H1 (cell line): ENCODE results near the gene EIPR1. TPM values are rescaled to one million over a fixed set of nuclear protein-coding genes. Genes with fewer than 3 reads are reported as not detected.

Experiments used
- CTCF ChIA-PET: fragments of 300-600 bp; sonication (Branson Sonifier 250); formaldehyde crosslinking; loops from one replicate; lab custom pipeline; 2021; ENCODE audit not compliant: partially characterized antibody; lab: Charles Lee
- POLR2A ChIA-PET: fragments of 300-600 bp; sonication (Branson Sonifier 250); formaldehyde crosslinking; loops from one replicate; lab custom pipeline; 2021; ENCODE audit warnings: inconsistent platforms; ENCODE audit not compliant: partially characterized antibody; lab: Charles Lee
- DNase-seq, 2 experiments: peaks; one replicate each; pipeline versions ENCODE4 v3.0.0 to v3.0.0-alpha.2; 2010 to 2022; ENCODE audit warnings: low spot score in 2 of 2, low read depth in 1 of 2, mixed read lengths in 1 of 2
- FAIRE-seq: peaks from 2 replicates; lab custom pipeline; 2011; peaks lifted over from hg19 to GRCh38; lab: Jason Lieb, UNC
- H2AFZ ChIP-seq: 2 replicates; pipeline ENCODE4 v1.8.1; 2012; ENCODE audit warnings: low read length, inconsistent platforms
- H2AK5ac ChIP-seq: 2 replicates; pipeline ENCODE4 v1.6.1; 2013; ENCODE audit warnings: low read depth, low read length
- H2BK120ac ChIP-seq: replicated peaks from 2 replicates; pipeline ENCODE3; 2013; ENCODE audit warnings: low read depth, low read length, inconsistent platforms
- H2BK12ac ChIP-seq: 2 replicates; pipeline ENCODE4 v1.6.1; 2013; ENCODE audit warnings: low read depth, low read length
- H2BK15ac ChIP-seq: 2 replicates; pipeline ENCODE4 v1.6.1; 2013; ENCODE audit warnings: low read length
- H2BK20ac ChIP-seq: 2 replicates; pipeline ENCODE4 v1.6.1; 2013; ENCODE audit warnings: low read length
- H2BK5ac ChIP-seq: 2 replicates; pipeline ENCODE4 v1.6.1; 2013; ENCODE audit warnings: low read depth, low read length
- H3K14ac ChIP-seq: 2 replicates; pipeline ENCODE4 v1.6.1; 2013; ENCODE audit warnings: inconsistent platforms; ENCODE audit not compliant: insufficient read length
- H3K18ac ChIP-seq: 2 replicates; pipeline ENCODE4 v1.6.1; 2013; ENCODE audit warnings: low read length; ENCODE audit errors: extremely low read depth
- H3K23ac ChIP-seq: 2 replicates; pipeline ENCODE4 v1.6.1; 2013; ENCODE audit warnings: inconsistent platforms; ENCODE audit not compliant: insufficient read length
- H3K23me2 ChIP-seq: 2 replicates; pipeline ENCODE4 v1.6.1; 2013; ENCODE audit warnings: low read depth, low read length
- H3K27ac ChIP-seq: 2 replicates; pipeline ENCODE4 v1.6.1; 2011; ENCODE audit warnings: low read depth, low read length, inconsistent platforms
- H3K27me3 ChIP-seq, 4 experiments: replicated peaks in 1 of 4; 1 replicate in 1 of 4; 2 replicates in 3 of 4; pipeline versions ENCODE4 v1.6.1 to v1.8.1; 2011 to 2013; ENCODE audit warnings: low read length in 3 of 4, mild to moderate bottlenecking in 3 of 4, inconsistent platforms in 2 of 4, mixed read lengths in 2 of 4, moderate library complexity in 1 of 4; ENCODE audit not compliant: control insufficient read depth in 3 of 4, insufficient read depth in 3 of 4; ENCODE audit errors: extremely low read depth in 1 of 4
- H3K36me3 ChIP-seq, 4 experiments: 2 replicates each; pipeline versions ENCODE4 v1.6.1 to v1.8.1; 2011 to 2013; ENCODE audit warnings: mild to moderate bottlenecking in 4 of 4, low read length in 3 of 4, moderate library complexity in 2 of 4, control low read depth in 1 of 4, inconsistent platforms in 1 of 4; ENCODE audit not compliant: insufficient read depth in 4 of 4, control insufficient read depth in 2 of 4
- H3K4ac ChIP-seq: replicated peaks from 2 replicates; pipeline ENCODE3; 2013; ENCODE audit warnings: low read length, low read depth, mixed read lengths, inconsistent platforms; ENCODE audit not compliant: insufficient read length
- H3K4me1 ChIP-seq, 4 experiments: replicated peaks in 1 of 4; 1 replicate in 1 of 4; 2 replicates in 3 of 4; pipeline versions ENCODE4 v1.6.1 to v1.8.1; 2011 to 2013; ENCODE audit warnings: low read length in 3 of 4, inconsistent platforms in 2 of 4, mixed read lengths in 1 of 4; ENCODE audit not compliant: insufficient read depth in 4 of 4, control insufficient read depth in 3 of 4
- H3K4me2 ChIP-seq, 2 experiments: 2 replicates each; pipeline versions ENCODE4 v1.6.1 to v1.8.1; 2011 to 2013; ENCODE audit warnings: low read depth in 2 of 2, low read length in 2 of 2, control low read depth in 1 of 2, inconsistent platforms in 1 of 2, mild to moderate bottlenecking in 1 of 2; ENCODE audit not compliant: insufficient read depth in 1 of 2
- H3K4me3 ChIP-seq, 4 experiments: fragments of 200-600, 300-600 bp in 1 of 4; sonication (generic), shearing (Covaris generic), sonication (Bioruptor Twin) in 1 of 4; 2 replicates each; pipeline versions ENCODE4 v1.5.1 to v1.8.1; 2011 to 2016; ENCODE audit warnings: low read length in 4 of 4, low read depth in 3 of 4, control low read depth in 2 of 4, inconsistent platforms in 2 of 4, mild to moderate bottlenecking in 2 of 4, mixed read lengths in 1 of 4, moderate library complexity in 1 of 4; ENCODE audit not compliant: insufficient read depth in 2 of 4; ENCODE audit errors: extremely low read depth in 1 of 4
- H3K56ac ChIP-seq: replicated peaks from 2 replicates; pipeline ENCODE3; 2013; ENCODE audit warnings: low read depth, mild to moderate bottlenecking, mixed read lengths, low read length, inconsistent platforms; ENCODE audit not compliant: insufficient read length
- H3K79me1 ChIP-seq: 2 replicates; pipeline ENCODE4 v1.6.1; 2013; ENCODE audit warnings: low read depth, low read length, control low read depth
- H3K79me2 ChIP-seq, 2 experiments: 2 replicates each; pipeline versions ENCODE4 v1.6.1 to v1.8.1; 2012 to 2013; ENCODE audit warnings: low read length in 2 of 2, mild to moderate bottlenecking in 2 of 2, inconsistent platforms in 1 of 2; ENCODE audit not compliant: insufficient read depth in 2 of 2, control insufficient read depth in 1 of 2
- H3K9ac ChIP-seq, 4 experiments: replicated peaks in 1 of 4; 1 replicate in 1 of 4; 2 replicates in 3 of 4; pipeline versions ENCODE4 v1.6.1 to v1.8.1; 2011 to 2013; ENCODE audit warnings: low read depth in 3 of 4, low read length in 3 of 4, control low read depth in 2 of 4, mild to moderate bottlenecking in 2 of 4, moderate library complexity in 2 of 4, inconsistent platforms in 1 of 4; ENCODE audit errors: extremely low read depth in 1 of 4
- H3K9me3 ChIP-seq, 2 experiments: 2 replicates each; pipeline versions ENCODE4 v1.6.1 to v1.8.1; 2012 to 2013; ENCODE audit warnings: mild to moderate bottlenecking in 2 of 2, moderate library complexity in 2 of 2, control low read depth in 1 of 2, inconsistent platforms in 1 of 2, low read depth in 1 of 2, low read length in 1 of 2, mixed read lengths in 1 of 2; ENCODE audit not compliant: insufficient read depth in 2 of 2
- H4K20me1 ChIP-seq, 2 experiments: replicated peaks in 1 of 2; 2 replicates each; pipeline versions ENCODE3 to v1.8.1; 2011 to 2013; ENCODE audit warnings: inconsistent platforms in 2 of 2, low read length in 2 of 2, mild to moderate bottlenecking in 1 of 2; ENCODE audit not compliant: insufficient read depth in 2 of 2, control insufficient read depth in 1 of 2
- H4K5ac ChIP-seq: 2 replicates; pipeline ENCODE4 v1.6.1; 2013; ENCODE audit warnings: low read length, low read depth, mixed read lengths, inconsistent platforms; ENCODE audit not compliant: insufficient read length
- H4K8ac ChIP-seq: 2 replicates; pipeline ENCODE4 v1.8.0; 2013; ENCODE audit warnings: mild to moderate bottlenecking, moderate library complexity, low read length, inconsistent platforms; ENCODE audit not compliant: insufficient read depth; ENCODE audit errors: extremely low read depth
- H4K91ac ChIP-seq: replicated peaks from 2 replicates; pipeline ENCODE3; 2013; ENCODE audit warnings: low read length, mixed read lengths, inconsistent platforms; ENCODE audit not compliant: insufficient read length
- CHD2 ChIP-seq: IDR thresholded peaks from 2 replicates; pipeline ENCODE4 v1.6.1; 2012; ENCODE audit warnings: low read length, improper control_type of control experiment
- POU5F1 ChIP-seq: IDR thresholded peaks from 2 replicates; pipeline ENCODE4 v1.6.1; 2011; ENCODE audit warnings: low read depth, mild to moderate bottlenecking, low read length, moderate library complexity
- RXRA ChIP-seq: IDR thresholded peaks from 2 replicates; pipeline ENCODE4 v1.6.1; 2011; ENCODE audit warnings: low read depth, mild to moderate bottlenecking, low read length, moderate library complexity; ENCODE audit not compliant: insufficient read depth
- YY1 ChIP-seq: IDR thresholded peaks from 2 replicates; pipeline ENCODE4 v1.6.1; 2011; ENCODE audit warnings: low read depth, mild to moderate bottlenecking, low read length
- WGBS, 2 experiments: shearing (Covaris generic) in 1 of 2; methylation state at CpG; one replicate each; pipeline versions ENCODE4 v1.1.6 to v1.1.7; 2013 to 2015; ENCODE audit warnings: low lambda C conversion rate in 2 of 2, mixed read lengths in 2 of 2, inconsistent platforms in 1 of 2, low coverage in 1 of 2, missing lambda C conversion rate in 1 of 2; ENCODE audit not compliant: insufficient replicate concordance in 2 of 2, insufficient coverage in 1 of 2, insufficient read length in 1 of 2; ENCODE audit errors: extremely low coverage in 1 of 2, missing lambda C conversion rate in 1 of 2; 5-methylcytosine and 5-hydroxymethylcytosine counted together
- polyA plus RNA-seq, 7 experiments: library from polyadenylated mRNA; depleted of rRNA in 3 of 7; stranded (reverse) in 5 of 7; unstranded in 2 of 7; fragments of >200 nt in 5 of 7; fragments of 200-250 nt in 2 of 7; gene quantifications; 1 replicate in 5 of 7; 2 replicates in 1 of 7; 4 replicates in 1 of 7; pipeline versions ENCODE4 v1.2.1 to v1.2.3, GENCODE V29; 2011 to 2013; ENCODE audit warnings: missing spikeins in 2 of 7, mixed read lengths in 2 of 7
- total RNA-seq: library from RNA; stranded (reverse); fragmentation: NEBNext Ultra II Directional; extraction: Animal tissue kit (Norgen Biotek cat#: 25700); gene quantifications from 2 replicates; pipeline ENCODE4 v1.2.1, GENCODE V29; 2021

Gene EIPR1
- total and polyA plus RNA-seq, 2 of the 8 experiments (the other 6 are each of a cell fraction or from before 2014, with no cell fraction given) = 26.3 to 56.4 TPM

DNA sequence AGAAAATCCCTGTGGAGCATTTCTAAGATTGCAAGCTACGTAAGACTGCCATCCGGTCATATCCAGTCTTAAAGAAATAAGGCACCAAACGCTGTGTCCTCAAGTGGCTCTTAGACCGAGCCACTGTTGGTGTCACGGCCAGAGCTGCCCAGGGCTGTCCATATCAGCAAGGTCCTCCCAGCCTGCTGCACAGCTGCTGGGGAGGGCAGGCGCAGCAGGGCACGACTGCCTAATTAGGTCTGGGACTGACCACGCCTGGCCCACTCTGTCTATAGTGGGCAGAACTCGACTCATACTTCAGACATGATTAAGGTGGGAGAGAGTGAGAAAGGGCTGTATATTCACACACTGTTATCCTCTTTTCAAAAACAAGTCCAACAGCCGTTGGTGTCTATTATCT lies 39.3 kb downstream of the EIPR1 start:
- Histone ChIP-seq H3K79me2 (no peaks in the 10 kb centered on the region), H2AK5ac (no peak overlapping the region), H3K4me2 (no peak overlapping the region), H3K27ac (no peak overlapping the region), H3K56ac (no peak overlapping the region), H3K23me2 (no peaks in the 10 kb centered on the region), H3K27me3 (no peaks in the 10 kb centered on the region), H3K4ac (no peak overlapping the region), H2BK12ac (no peak overlapping the region), H3K9ac (no peak overlapping the region), H2BK120ac (no peak overlapping the region), H4K91ac (no peak overlapping the region), H3K23ac (no peak overlapping the region), H4K20me1 (peaks cover 0 to 6% of the 10 kb centered on the region in 2 experiments), H3K18ac (no peak overlapping the region), H3K9me3 (no peaks in the 10 kb centered on the region), H2BK20ac (no peak overlapping the region), H3K14ac (no peak overlapping the region), H3K4me1 (no peaks in the 10 kb centered on the region), H2BK5ac (no peak overlapping the region), H2AFZ (no peak overlapping the region), H4K8ac (no peak overlapping the region), H4K5ac (no peak overlapping the region), H2BK15ac (no peak overlapping the region), H3K79me1 (peaks cover 10% of the 10 kb centered on the region), H3K4me3 (no peak overlapping the region), H3K36me3 (peaks cover 2 to 8% (median 6%) of the 10 kb centered on the region in 4 experiments; a peak in 3 of 8 replicates)
- TF ChIP-seq YY1 (no peak), POU5F1 (no peak), RXRA (no peak), CHD2 (no peak)
- 94% methylated on average over 10 of the region's 10 CpGs; no CpG with 5 or more reads in 1 of the 2 experiments for WGBS, 2 experiments
- CTCF ChIA-PET = no interaction called here
- POLR2A ChIA-PET = no interaction called here
- FAIRE-seq (no peak), DNase-seq (no peak)
